Choroid plexus epithelial cell (primary cell): ENCODE data around the gene KCNK15.

Experiments used
- DNase-seq: peaks from one replicate; pipeline ENCODE4 v3.0.0-alpha.2; 2010; ENCODE audit warnings: low read depth
- H3K4me3 ChIP-seq: 2 replicates; pipeline ENCODE4 v1.5.1; 2011; ENCODE audit warnings: low read depth, mild to moderate bottlenecking, control low read depth, low read length, moderate library complexity
- TF ChIP-seq, protein P1 (sequence below): conservative IDR thresholded peaks from 2 replicates; pipeline ENCODE4 v1.5.1; 2011; ENCODE audit warnings: low read depth, mild to moderate bottlenecking, control low read depth, inconsistent platforms, low read length, moderate library complexity

Gene KCNK15

GRCh38 chr20:44750081-44750805 lies 4.6 kb downstream of the KCNK15 start:
- no peak overlapping the region for H3K4me3 ChIP-seq
- TF ChIP-seq, protein P1, sequence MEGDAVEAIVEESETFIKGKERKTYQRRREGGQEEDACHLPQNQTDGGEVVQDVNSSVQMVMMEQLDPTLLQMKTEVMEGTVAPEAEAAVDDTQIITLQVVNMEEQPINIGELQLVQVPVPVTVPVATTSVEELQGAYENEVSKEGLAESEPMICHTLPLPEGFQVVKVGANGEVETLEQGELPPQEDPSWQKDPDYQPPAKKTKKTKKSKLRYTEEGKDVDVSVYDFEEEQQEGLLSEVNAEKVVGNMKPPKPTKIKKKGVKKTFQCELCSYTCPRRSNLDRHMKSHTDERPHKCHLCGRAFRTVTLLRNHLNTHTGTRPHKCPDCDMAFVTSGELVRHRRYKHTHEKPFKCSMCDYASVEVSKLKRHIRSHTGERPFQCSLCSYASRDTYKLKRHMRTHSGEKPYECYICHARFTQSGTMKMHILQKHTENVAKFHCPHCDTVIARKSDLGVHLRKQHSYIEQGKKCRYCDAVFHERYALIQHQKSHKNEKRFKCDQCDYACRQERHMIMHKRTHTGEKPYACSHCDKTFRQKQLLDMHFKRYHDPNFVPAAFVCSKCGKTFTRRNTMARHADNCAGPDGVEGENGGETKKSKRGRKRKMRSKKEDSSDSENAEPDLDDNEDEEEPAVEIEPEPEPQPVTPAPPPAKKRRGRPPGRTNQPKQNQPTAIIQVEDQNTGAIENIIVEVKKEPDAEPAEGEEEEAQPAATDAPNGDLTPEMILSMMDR = no peak
- no peak for DNase-seq

- DNase-seq = no peak
- TF ChIP-seq, protein P1 = no peak
- no peak overlapping the region for H3K4me3 ChIP-seq
Observed at GRCh38 chr20:44752099-44752931, 6.7 kb downstream of the KCNK15 start.

DNA sequence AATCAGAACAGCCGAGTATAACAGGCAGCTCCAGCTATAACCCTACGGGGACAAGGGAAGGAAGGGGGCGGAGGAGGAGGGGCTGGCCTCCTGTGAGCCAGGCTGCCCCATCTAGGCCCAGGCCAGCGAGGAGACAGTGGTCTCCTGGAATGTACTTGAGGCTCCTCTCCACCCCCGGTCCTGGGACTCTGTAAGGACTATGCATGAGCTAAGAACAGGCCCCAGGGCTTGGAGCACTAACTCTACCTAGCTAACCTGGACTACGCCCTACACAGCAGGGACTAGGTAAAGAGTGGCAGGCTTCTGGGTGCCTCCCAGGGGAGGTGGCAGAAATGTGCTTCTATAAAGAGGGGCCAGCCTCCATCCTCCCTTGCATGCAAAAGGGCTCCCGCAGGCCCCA lies 8.9 kb downstream of the KCNK15 start:
- TF ChIP-seq, protein P1 = no peak
- no peak overlapping the region for H3K4me3 ChIP-seq
- DNase-seq = no peak

DNA sequence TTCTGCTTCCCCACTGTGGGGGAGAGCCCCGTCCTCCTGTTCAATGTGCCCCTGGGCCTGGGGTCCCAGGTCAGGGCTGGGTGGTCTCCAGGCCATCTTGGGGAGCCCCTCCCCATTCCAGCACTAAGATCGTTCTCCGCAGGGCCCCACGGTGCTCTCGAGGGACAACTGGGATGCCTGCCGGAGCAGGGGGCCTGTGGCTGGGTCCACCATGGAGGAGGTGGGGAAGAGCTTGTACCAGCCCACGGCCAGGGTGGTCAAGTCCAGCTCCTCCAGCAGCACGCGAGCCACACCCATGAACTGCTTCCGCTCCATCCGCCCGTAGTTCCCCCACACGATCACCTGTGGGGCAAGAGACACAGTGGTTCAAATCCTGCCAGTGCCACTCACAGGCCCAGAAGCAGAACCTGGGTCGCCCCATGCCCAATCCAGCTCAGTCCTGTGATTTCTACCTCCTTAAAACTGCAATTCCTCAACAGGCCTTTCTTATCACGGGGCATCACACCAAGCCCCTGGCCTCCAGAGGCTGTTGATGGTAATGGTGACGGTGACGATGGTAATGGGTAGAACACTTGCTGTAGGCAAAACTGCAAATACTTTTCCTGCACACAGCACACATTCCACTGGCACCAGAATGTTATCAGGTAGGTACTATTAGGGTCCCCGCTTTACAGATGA lies 10.5 kb downstream of the KCNK15 start:
- no peak for DNase-seq
- no peak overlapping the region for H3K4me3 ChIP-seq
- TF ChIP-seq, protein P1 = no peak

DNA sequence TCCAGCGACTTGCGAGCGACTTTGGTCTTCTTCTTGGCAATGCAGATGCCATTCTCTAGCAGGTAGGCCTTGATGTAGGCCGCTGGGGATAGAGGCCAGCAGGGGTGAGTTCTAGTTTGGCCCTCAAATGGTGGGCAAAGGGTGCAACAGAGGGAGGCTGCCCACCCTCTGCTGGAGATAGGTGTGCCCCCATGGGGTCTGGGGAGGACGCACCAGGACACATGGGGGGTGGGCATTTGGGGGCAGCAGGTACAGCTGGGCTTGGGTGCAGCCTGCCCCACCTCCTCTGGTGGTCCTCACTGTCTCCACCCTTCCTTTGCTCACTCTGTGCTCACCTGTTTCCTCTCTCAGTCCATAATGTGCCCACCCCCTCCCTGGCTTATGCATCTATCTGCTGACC lies 11.3 kb downstream of the KCNK15 start:
- no peak overlapping the region for H3K4me3 ChIP-seq
- DNase-seq = no peak
- TF ChIP-seq, protein P1 = no peak

- TF ChIP-seq, protein P1 = no peak
- DNase-seq = no peak
- H3K4me3 ChIP-seq = no peak overlapping the region
Observed at GRCh38 chr20:44758247-44759101, 12.8 kb downstream of the KCNK15 start.
